ENCODE results near the gene AADACL2.

Gene AADACL2

DNA sequence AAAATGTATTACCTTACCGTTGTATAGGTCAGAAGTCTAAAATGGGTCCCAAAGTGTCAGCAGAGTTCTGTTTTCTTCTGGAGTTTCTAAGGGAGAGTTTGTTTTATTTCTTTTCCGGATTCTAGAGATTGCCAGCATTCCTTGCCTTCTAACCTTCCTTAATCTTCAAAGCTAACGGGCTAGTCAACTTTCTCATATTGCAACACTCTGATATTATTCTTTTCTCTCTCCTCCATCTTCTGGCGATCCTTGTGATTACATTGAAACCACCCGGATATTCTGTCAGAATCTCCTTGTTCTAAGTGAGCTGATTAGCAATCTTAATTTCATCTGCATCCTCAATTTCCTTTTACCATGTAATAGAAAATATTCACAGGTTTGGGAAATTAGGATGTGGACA is 36.2 kb upstream of the AADACL2 start:
- TF ChIP-seq CTCF (IDR thresholded peaks at IDR 0.05; ENCODE audit: control extremely low read depth, extremely low read depth, low read depth, missing control alignments): no peak
- ChIA-PET CTCF (no interaction called here), POLR2A (no interaction called here)
- no peak for DNase-seq (ENCODE audit: extremely low spot score)

DNA sequence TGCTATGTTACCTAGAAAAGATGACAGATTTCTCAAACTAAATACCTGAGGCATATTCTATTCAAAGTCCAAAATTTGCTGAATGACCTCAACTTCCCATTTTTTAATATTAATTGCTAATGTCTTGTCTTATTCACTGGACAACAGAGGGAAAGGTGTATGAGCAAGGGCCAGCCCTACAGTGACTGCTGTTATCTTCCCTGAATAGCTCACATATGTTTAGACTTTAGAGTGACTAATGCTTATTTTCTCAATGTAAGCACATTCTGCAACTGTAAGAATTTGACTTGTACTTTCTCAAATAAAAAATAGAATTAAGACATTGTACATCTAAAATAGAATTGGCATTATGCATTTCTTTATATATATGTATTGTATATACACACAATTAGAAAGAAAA is 26.5 kb upstream of the AADACL2 start:
- TF ChIP-seq CTCF (IDR thresholded peaks at IDR 0.05; ENCODE audit: control extremely low read depth, extremely low read depth, low read depth, missing control alignments): no peak
- DNase-seq (ENCODE audit: extremely low spot score): no peak
- ChIA-PET POLR2A (no interaction called here), CTCF (interaction anchor here (1.5 kb wide), 1 partner anchor 238 kb away, joined by 4 read pairs; no protein-coding TSS in a partner anchor)

GRCh38 chr3:151708868-151709267 is 24.9 kb upstream of the AADACL2 start:
- CTCF ChIA-PET: interaction anchor here (1.5 kb wide), 1 partner anchor 240 kb away, joined by 4 read pairs; no protein-coding TSS in a partner anchor
- no peak for DNase-seq (ENCODE audit: extremely low spot score)
- POLR2A ChIA-PET: no interaction called here
- no peak for TF ChIP-seq CTCF (IDR thresholded peaks at IDR 0.05; ENCODE audit: control extremely low read depth, extremely low read depth, low read depth, missing control alignments)

- ChIA-PET CTCF (no interaction called here), POLR2A (no interaction called here)
- DNase-seq (ENCODE audit: extremely low spot score): no peak
- TF ChIP-seq CTCF (IDR thresholded peaks at IDR 0.05; ENCODE audit: control extremely low read depth, extremely low read depth, low read depth, missing control alignments): no peak
Measured at GRCh38 chr3:151709847-151710246, 23.9 kb upstream of the AADACL2 start.

GRCh38 chr3:151721294-151721693 is 12.4 kb upstream of the AADACL2 start:
- ChIA-PET POLR2A (no interaction called here), CTCF (no interaction called here)
- no peak for TF ChIP-seq CTCF (IDR thresholded peaks at IDR 0.05; ENCODE audit: control extremely low read depth, extremely low read depth, low read depth, missing control alignments)
- no peak for DNase-seq (ENCODE audit: extremely low spot score)

DNA sequence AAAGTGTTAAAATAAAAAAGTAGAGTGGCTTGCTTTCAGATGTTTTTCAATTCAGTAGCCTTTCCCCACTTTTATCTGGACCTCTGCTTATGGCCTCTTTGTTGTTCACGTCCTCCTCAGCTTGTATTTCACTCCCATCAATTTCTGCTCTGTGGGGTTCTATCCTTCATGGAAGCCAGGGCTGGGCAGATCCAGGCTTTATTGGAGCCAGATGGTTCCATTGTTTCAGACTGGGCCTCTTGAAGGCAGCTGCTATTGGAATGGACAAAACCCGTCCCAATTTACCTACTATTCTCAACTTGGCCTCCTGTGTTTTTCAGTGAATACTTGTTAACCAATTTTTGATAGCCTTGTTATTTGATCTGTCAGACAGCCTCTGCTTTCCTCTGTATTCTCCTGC is 10.9 kb upstream of the AADACL2 start:
- CTCF ChIA-PET: interaction anchor here (1.1 kb wide), 1 partner anchor 29 kb away, joined by 3 read pairs; no protein-coding TSS in a partner anchor
- POLR2A ChIA-PET: no interaction called here
- TF ChIP-seq CTCF (IDR thresholded peaks at IDR 0.05; ENCODE audit: control extremely low read depth, extremely low read depth, low read depth, missing control alignments): no peak
- no peak for DNase-seq (ENCODE audit: extremely low spot score)
